Panc1 (cell line): ENCODE results near the gene PHKA1. TPM values are rescaled to one million over a fixed set of nuclear protein-coding genes. Genes with fewer than 3 reads are reported as not detected.

Source experiments
- ATAC-seq: fragments of 200-7000 bp; cut with Tn5 transposase; 2 replicates; pipeline ENCODE4 v1.9.1; 2020; ENCODE audit warnings: mild to moderate bottlenecking, moderate library complexity
- BruUV-seq: library from RNA; stranded (reverse); fragments of 400-500 nt; replicated peaks from 2 replicates; lab custom pipeline; 2021; lab: Mats Ljungman, UMichigan
- CTCF ChIA-PET: fragments of 300-600 bp; sonication (Branson Sonifier 250); formaldehyde crosslinking; loops from one replicate; lab custom pipeline; 2022; ENCODE audit warnings: antibody characterized with exemption; lab: Charles Lee
- POLR2A ChIA-PET: fragments of 300-600 bp; sonication (Branson Sonifier 250); formaldehyde crosslinking; loops from one replicate; lab custom pipeline; 2022; ENCODE audit warnings: antibody characterized with exemption; lab: Charles Lee
- DNase-seq: peaks from one replicate; pipeline ENCODE4 v3.0.0-alpha.2; 2010; ENCODE audit warnings: low read depth, low spot score
- H3K27ac ChIP-seq: 2 replicates; pipeline ENCODE4 v1.5.1; 2011; ENCODE audit warnings: mild to moderate bottlenecking, low read length, inconsistent platforms
- H3K27me3 ChIP-seq: fragments of 200-500 bp; sonication (Bioruptor generic); 2 replicates; pipeline ENCODE4 v1.6.0; 2014; ENCODE audit warnings: low read length, inconsistent platforms; ENCODE audit not compliant: control insufficient read depth, insufficient read depth
- H3K36me3 ChIP-seq: fragments of 200-500 bp; sonication (Bioruptor generic); 2 replicates; pipeline ENCODE4 v1.5.1; 2014; ENCODE audit warnings: inconsistent platforms, mild to moderate bottlenecking, low read length, moderate library complexity; ENCODE audit not compliant: control insufficient read depth, insufficient read depth
- H3K4me1 ChIP-seq: 2 replicates; pipeline ENCODE4 v1.5.1; 2011; ENCODE audit warnings: inconsistent platforms, mild to moderate bottlenecking, low read length, moderate library complexity; ENCODE audit not compliant: control insufficient read depth, insufficient read depth
- H3K4me3 ChIP-seq, 2 experiments: 2 replicates each; pipeline ENCODE4 v1.5.1; 2011 to 2012; ENCODE audit warnings: low read depth in 2 of 2, low read length in 2 of 2, mild to moderate bottlenecking in 2 of 2, inconsistent platforms in 1 of 2, moderate library complexity in 1 of 2
- H3K9me3 ChIP-seq: fragments of 200-500 bp; sonication (Bioruptor generic); 2 replicates; pipeline ENCODE4 v1.5.1; 2014; ENCODE audit warnings: low read depth, mild to moderate bottlenecking, inconsistent platforms, low read length, moderate library complexity; ENCODE audit not compliant: control insufficient read depth, insufficient read depth
- CTCF ChIP-seq: fragments of 450-650 bp; IDR thresholded peaks from 2 replicates; pipeline ENCODE4 v1.5.1; 2017; ENCODE audit warnings: mild to moderate bottlenecking
- REST ChIP-seq, 2 experiments: IDR thresholded peaks; 2 replicates each; pipeline ENCODE4 v1.6.1; 2011 to 2012; ENCODE audit warnings: low read depth in 2 of 2, control low read depth in 1 of 2, low read length in 1 of 2, mild to moderate bottlenecking in 1 of 2, moderate library complexity in 1 of 2; ENCODE audit not compliant: insufficient read depth in 1 of 2
- SIN3A ChIP-seq: IDR thresholded peaks from 2 replicates; pipeline ENCODE4 v1.6.1; 2012; ENCODE audit warnings: low read depth, mild to moderate bottlenecking, low read length, moderate library complexity, borderline replicate concordance; ENCODE audit not compliant: insufficient read depth
- in situ Hi-C: cut with HindIII; loops from 2 replicates; pipeline ENCODE4 v1.10.0; 2016; ENCODE audit warnings: low sequenced_read_pairs, low pct_unique_long_range_greater_than_20kb
- intact Hi-C: fragments of 100-400 bp; cut with micrococcal nuclease; formaldehyde crosslinking; loops from one replicate; pipeline ENCODE4 v1.10.0; 2022; ENCODE audit not compliant: unreplicated experiment
- total RNA-seq: library from RNA; stranded (reverse); gene quantifications from one replicate; pipeline ENCODE4 v1.2.1, GENCODE V29; 2021; ENCODE audit not compliant: unreplicated experiment

Gene PHKA1
- total RNA-seq, 1 experiment from 2014 or later = 28.6 TPM

DNA sequence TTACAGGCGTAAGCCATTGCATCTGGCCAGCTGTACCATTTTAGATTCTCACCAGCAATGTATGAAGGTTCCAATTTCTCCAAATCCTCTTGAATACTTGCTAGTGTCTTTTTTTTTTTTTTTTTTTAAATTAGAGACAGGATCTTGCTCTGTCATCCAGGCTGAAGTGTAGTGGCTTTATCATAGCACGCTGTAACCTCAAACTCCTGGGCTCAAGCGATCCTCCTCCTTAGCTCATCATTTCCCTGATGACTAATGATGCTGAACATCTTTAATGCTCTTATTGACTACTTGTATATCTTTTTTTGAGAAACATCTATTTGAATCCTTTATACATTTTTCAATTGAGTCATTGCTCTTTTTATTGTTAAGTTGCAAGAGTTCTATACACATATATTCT is 181.7 kb downstream of the PHKA1 start:
- intact Hi-C loops = no loop called here
- H3K4me1 ChIP-seq = no peaks in the 10 kb centered on the region
- CTCF ChIA-PET = no interaction called here
- no TSS peak for BruUV-seq
- no peaks in the 10 kb centered on the region for H3K27me3 ChIP-seq
- H3K4me3 ChIP-seq = no peak overlapping the region
- TF ChIP-seq CTCF = no peak
- no peak for TF ChIP-seq SIN3A
- TF ChIP-seq REST (IDR thresholded peaks at IDR 0.05; ENCODE audit: insufficient read depth in 1 of 2, low read depth in 2 of 2, low read length in 1 of 2) = no peak
- in situ Hi-C loops = no loop called here
- H3K27ac ChIP-seq = no peak overlapping the region
- H3K36me3 ChIP-seq = no peaks in the 10 kb centered on the region
- ATAC-seq (no peak), DNase-seq (no peak)
- POLR2A ChIA-PET = interaction anchor here (0.6 kb wide), 1 partner anchor 235 kb away, joined by 3 read pairs; no protein-coding TSS in a partner anchor
- no peaks in the 10 kb centered on the region for H3K9me3 ChIP-seq

Other genes with a start within 250 kb of the PHKA1 start
- 33.5 TPM for gene HDAC8, start 141.5 kb downstream of the PHKA1 start, total RNA-seq
- gene DMRTC1B, start 62.6 kb upstream of the PHKA1 start, total RNA-seq = not detected
- not detected for gene FAM236B, start 68.4 kb upstream of the PHKA1 start, total RNA-seq
- not detected for gene FAM236D, start 93.9 kb upstream of the PHKA1 start, total RNA-seq
- gene FAM236C, start 198.3 kb upstream of the PHKA1 start, total RNA-seq = not detected
- gene FAM236A, start 223.9 kb upstream of the PHKA1 start, total RNA-seq = not detected
- 0.31 TPM for gene DMRTC1, start 229.5 kb upstream of the PHKA1 start, total RNA-seq